Suprapubic skin (tissue), 4 donors: ENCODE measurements around the gene PPP1R1C. TPM values are rescaled to one million over a fixed set of nuclear protein-coding genes. Genes with fewer than 3 reads are reported as not detected.
A peak's percentile ranks its signal among the peaks of the same experiment; 100 is the strongest.

ENCODE experiments used
- DNase-seq, 2 donors: peaks; one replicate each; pipeline ENCODE4 v3.0.0-alpha.2; 2019; ENCODE audit warnings: low spot score in 2 of 2
- H3K27ac ChIP-seq: fragments of 200-600 bp; sonication (generic); one replicate; pipeline ENCODE4 v1.5.1; 2019
- H3K27me3 ChIP-seq: fragments of 200-600 bp; sonication (generic); one replicate; pipeline ENCODE4 v1.5.1; 2019
- H3K36me3 ChIP-seq: fragments of 200-600 bp; sonication (generic); one replicate; pipeline ENCODE4 v1.5.1; 2019
- H3K4me1 ChIP-seq: fragments of 200-600 bp; sonication (generic); one replicate; pipeline ENCODE4 v1.5.1; 2019
- H3K4me3 ChIP-seq: fragments of 200-600 bp; sonication (generic); one replicate; pipeline ENCODE4 v1.5.1; 2019; ENCODE audit warnings: mild to moderate bottlenecking
- H3K9me3 ChIP-seq: fragments of 200-600 bp; sonication (generic); one replicate; pipeline ENCODE4 v1.5.1; 2019
- EP300 ChIP-seq: sonication (generic); formaldehyde crosslinking; IDR thresholded peaks from one replicate; pipeline ENCODE4 v1.6.1; 2017; ENCODE audit warnings: antibody characterized with exemption
- POLR2A ChIP-seq, 2 donors: fragments of 450-650 bp; IDR thresholded peaks; one replicate each; pipeline ENCODE4 v1.6.1; 2017; ENCODE audit warnings: antibody characterized with exemption in 2 of 2, mild to moderate bottlenecking in 2 of 2, moderate library complexity in 2 of 2
- POLR2AphosphoS5 ChIP-seq, 3 donors: sonication (generic); formaldehyde crosslinking; IDR thresholded peaks; one replicate each; pipeline ENCODE4 v1.6.1; 2017; ENCODE audit warnings: antibody characterized with exemption in 3 of 3
- WGBS: methylation state at CpG from one replicate; pipeline ENCODE4 v1.1.5; 2018; 5-methylcytosine and 5-hydroxymethylcytosine counted together
- total RNA-seq, 4 donors: library from RNA; depleted of rRNA; stranded (reverse); fragments of >200 nt; gene quantifications; one replicate each; pipeline ENCODE4 v1.1.0, GENCODE V29; 2016
- TF ChIP-seq, protein P1 (sequence below), 2 donors: fragments of 200-600 bp in 1 of 2; fragments of 450-650 bp in 1 of 2; sonication (generic) in 1 of 2; IDR thresholded peaks; one replicate each; pipeline ENCODE4 v1.5.1; 2016 to 2019; ENCODE audit warnings: antibody characterized with exemption in 2 of 2, mild to moderate bottlenecking in 1 of 2, moderate library complexity in 1 of 2

Gene PPP1R1C
- total RNA-seq, 4 donors from 2014 or later = 2.0 to 5.8 TPM; not detected in 2

DNA sequence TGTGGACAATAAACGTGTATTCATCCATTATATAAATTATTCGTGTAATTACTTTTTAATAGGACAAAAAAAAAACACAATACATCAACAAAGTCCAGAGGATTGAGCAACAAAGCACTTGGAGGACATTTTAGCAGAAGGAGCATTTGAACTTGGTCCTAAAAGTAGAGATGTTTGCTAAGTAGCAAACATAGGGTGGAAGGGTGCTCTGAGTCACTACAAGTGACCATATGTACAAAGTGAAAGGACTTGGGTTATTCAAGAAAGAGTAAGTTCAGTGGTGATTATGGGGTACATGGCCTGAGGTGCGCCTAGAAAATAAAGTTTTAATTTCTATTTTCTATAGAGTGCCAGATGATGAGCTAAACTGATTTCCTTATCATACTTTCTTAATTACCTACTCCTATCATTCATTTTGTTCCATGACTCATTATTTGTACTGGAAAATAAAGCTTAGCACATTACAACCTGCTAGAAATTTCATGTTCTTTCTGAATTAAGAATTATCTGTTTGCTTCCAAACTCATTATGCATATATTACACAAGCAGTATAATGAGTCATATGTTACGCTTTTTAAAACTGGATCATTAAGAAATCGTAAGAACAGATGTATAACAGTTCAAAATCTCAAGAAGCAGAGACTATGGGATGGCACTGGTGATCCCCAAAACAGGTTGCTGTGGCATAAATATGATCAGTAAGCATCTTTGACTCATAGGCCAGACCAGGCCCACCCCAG, 13.1 kb upstream of the PPP1R1C start:
- Histone ChIP-seq H3K4me1 (peaks cover 8% of the 10 kb centered on the region), H3K36me3 (no peaks in the 10 kb centered on the region), H3K27me3 (no peaks in the 10 kb centered on the region), H3K27ac (peak overlapping the region; percentile 68), H3K4me3 (no peak overlapping the region), H3K9me3 (no peaks in the 10 kb centered on the region)
- no peak for DNase-seq
- 62% methylated on average over 5 of the region's 5 CpGs for WGBS
- TF ChIP-seq POLR2AphosphoS5 (IDR thresholded peaks at IDR 0.05) (no peak), POLR2A (IDR thresholded peaks at IDR 0.05) (no peak), EP300 (no peak)
- TF ChIP-seq, protein P1, sequence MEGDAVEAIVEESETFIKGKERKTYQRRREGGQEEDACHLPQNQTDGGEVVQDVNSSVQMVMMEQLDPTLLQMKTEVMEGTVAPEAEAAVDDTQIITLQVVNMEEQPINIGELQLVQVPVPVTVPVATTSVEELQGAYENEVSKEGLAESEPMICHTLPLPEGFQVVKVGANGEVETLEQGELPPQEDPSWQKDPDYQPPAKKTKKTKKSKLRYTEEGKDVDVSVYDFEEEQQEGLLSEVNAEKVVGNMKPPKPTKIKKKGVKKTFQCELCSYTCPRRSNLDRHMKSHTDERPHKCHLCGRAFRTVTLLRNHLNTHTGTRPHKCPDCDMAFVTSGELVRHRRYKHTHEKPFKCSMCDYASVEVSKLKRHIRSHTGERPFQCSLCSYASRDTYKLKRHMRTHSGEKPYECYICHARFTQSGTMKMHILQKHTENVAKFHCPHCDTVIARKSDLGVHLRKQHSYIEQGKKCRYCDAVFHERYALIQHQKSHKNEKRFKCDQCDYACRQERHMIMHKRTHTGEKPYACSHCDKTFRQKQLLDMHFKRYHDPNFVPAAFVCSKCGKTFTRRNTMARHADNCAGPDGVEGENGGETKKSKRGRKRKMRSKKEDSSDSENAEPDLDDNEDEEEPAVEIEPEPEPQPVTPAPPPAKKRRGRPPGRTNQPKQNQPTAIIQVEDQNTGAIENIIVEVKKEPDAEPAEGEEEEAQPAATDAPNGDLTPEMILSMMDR (IDR thresholded peaks at IDR 0.05) = no peak

- peak overlapping the region; percentile 68 for H3K27ac ChIP-seq
- 40% methylated on average over 5 of the region's 5 CpGs for WGBS
- no peak for TF ChIP-seq POLR2AphosphoS5 (IDR thresholded peaks at IDR 0.05)
- no peak for TF ChIP-seq POLR2A (IDR thresholded peaks at IDR 0.05)
- no peak for TF ChIP-seq EP300
- TF ChIP-seq, protein P1 (IDR thresholded peaks at IDR 0.05) = no peak
- H3K4me3 ChIP-seq = no peak overlapping the region
- DNase-seq = no peak
- H3K4me1 ChIP-seq = peaks cover 8% of the 10 kb centered on the region
- H3K27me3 ChIP-seq = no peaks in the 10 kb centered on the region
- no peaks in the 10 kb centered on the region for H3K36me3 ChIP-seq
- no peaks in the 10 kb centered on the region for H3K9me3 ChIP-seq
Observed at GRCh38 chr2:181973171-181973783, 12.4 kb upstream of the PPP1R1C start.

GRCh38 chr2:181977661-181978350, 7.8 kb upstream of the PPP1R1C start:
- H3K4me3 ChIP-seq = no peak overlapping the region
- WGBS = 65% methylated on average over 5 of the region's 5 CpGs
- peak overlapping the region; percentile 50 for H3K27ac ChIP-seq
- no peaks in the 10 kb centered on the region for H3K36me3 ChIP-seq
- H3K27me3 ChIP-seq = no peaks in the 10 kb centered on the region
- H3K4me1 ChIP-seq = peaks cover 6% of the 10 kb centered on the region
- H3K9me3 ChIP-seq = no peaks in the 10 kb centered on the region
- DNase-seq = no peak
- TF ChIP-seq, protein P1 (IDR thresholded peaks at IDR 0.05) = no peak
- TF ChIP-seq EP300 = no peak

DNA sequence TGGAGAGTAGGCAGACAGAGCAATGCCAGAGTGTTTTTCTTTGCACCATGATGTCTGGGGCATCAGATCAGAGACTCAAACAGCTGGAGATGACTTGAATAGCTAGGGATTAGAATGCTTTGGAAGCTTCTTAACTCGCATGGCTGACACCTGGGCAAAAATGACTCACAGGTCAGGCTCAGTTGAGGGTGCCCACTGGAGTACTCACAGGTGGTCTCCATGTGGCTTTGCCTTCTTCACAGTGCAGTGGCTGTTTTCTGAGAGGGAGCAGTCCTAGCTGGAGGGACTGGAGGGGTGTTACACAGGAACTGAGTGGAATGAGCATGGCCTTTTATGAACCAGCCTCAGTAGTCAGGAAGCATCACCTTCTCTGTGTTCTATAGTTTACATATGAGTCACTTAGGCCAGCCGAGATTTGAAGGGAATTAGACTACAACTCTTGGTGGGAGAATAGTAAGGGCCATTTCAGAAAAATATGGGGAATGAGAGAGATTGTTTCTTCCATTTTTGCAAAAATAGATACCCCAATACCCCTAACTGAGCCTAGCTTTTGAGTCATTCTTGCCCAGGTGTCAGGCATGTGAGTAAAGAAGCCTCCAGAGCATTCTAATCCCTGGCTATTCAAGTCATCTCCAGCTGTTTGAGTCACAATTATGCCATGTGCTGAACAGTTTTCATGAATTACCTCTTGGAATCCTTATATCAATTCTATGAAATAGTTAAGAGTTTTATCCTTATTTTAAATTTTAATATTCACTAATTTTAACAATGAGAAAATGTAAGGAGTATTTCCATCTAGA, 7.1 kb upstream of the PPP1R1C start:
- peak overlapping the region; percentile 50 for H3K27ac ChIP-seq
- no peak for DNase-seq
- WGBS = 51% methylated on average over 2 of the region's 2 CpGs

More for the DNA sequence above, 7.1 kb upstream of the PPP1R1C start:
- no peak for TF ChIP-seq POLR2A (IDR thresholded peaks at IDR 0.05)
- no peak for TF ChIP-seq EP300
- no peak for TF ChIP-seq POLR2AphosphoS5 (IDR thresholded peaks at IDR 0.05)
- TF ChIP-seq, protein P1 (IDR thresholded peaks at IDR 0.05) = no peak
- H3K36me3 ChIP-seq = no peaks in the 10 kb centered on the region
- no peaks in the 10 kb centered on the region for H3K9me3 ChIP-seq
- H3K27me3 ChIP-seq = no peaks in the 10 kb centered on the region
- no peak overlapping the region for H3K4me3 ChIP-seq
- H3K4me1 ChIP-seq = peaks cover under 1% of the 10 kb centered on the region
